Measurements from ENCODE around the gene GLYR1. TPM values are rescaled to one million over a fixed set of nuclear protein-coding genes. Genes with fewer than 3 reads are reported as not detected.
A peak's percentile ranks its signal among the peaks of the same experiment; 100 is the strongest.

GLYR1 gene
- total and polyA plus RNA-seq, 2 experiments from 2014 or later = 59.9 to 105 TPM

GRCh38 chr16:4803898-4804762 is 43.0 kb downstream of the GLYR1 start:
- H3K27ac Mint-ChIP-seq = peak overlapping the region; percentile 81
- no peaks in the 10 kb centered on the region for H3K9me2 ChIP-seq (ENCODE audit: insufficient read depth)
- H3K27me3 ChIP-seq (ENCODE audit: insufficient read depth) = no peaks in the 10 kb centered on the region
- H3K36me3 Mint-ChIP-seq (ENCODE audit: low read depth) = peaks cover 29% of the 10 kb centered on the region
- H3K36me3 ChIP-seq (ENCODE audit: insufficient read depth) = peaks cover 9% of the 10 kb centered on the region
- H3K4me2 ChIP-seq = peak overlapping the region; percentile 81
- no peak for ATAC-seq
- no peak overlapping the region for H2AFZ ChIP-seq
- peak overlapping the region; percentile 72; the same call in 1 of the 2 replicates for H3K27ac ChIP-seq (ENCODE audit: low read depth)
- no peaks in the 10 kb centered on the region for H4K20me1 ChIP-seq (replicated peaks; ENCODE audit: insufficient read depth)
- no peaks in the 10 kb centered on the region for H3K79me2 ChIP-seq (replicated peaks; ENCODE audit: insufficient read depth)
- DNase-seq (ENCODE audit: low spot score) = peak; percentile 30
- H3K27me3 Mint-ChIP-seq (ENCODE audit: insufficient read depth, low read depth, poor library complexity) = peaks cover 10% of the 10 kb centered on the region
- peaks cover 28% of the 10 kb centered on the region; the same call in 1 of the 2 replicates for H3K4me1 ChIP-seq (ENCODE audit: insufficient read depth)
- H3K9me3 Mint-ChIP-seq = no peaks in the 10 kb centered on the region
- H3K4me3 Mint-ChIP-seq = peak overlapping the region; percentile 81
- peaks cover 21% of the 10 kb centered on the region; the same call in 1 of the 2 replicates for H3F3A ChIP-seq (replicated peaks; ENCODE audit: low read depth)
- peaks cover 26% of the 10 kb centered on the region for H3K4me1 Mint-ChIP-seq
- TF ChIP-seq NANOG (IDR thresholded peaks at IDR 0.05; ENCODE audit: borderline replicate concordance) (no peak), ZNF462 (CRISPR knock-in tag; IDR thresholded peaks at IDR 0.05) (no peak), EZH2phosphoT487 (IDR thresholded peaks at IDR 0.05; ENCODE audit: unreplicated experiment) (no peak), CREB1 (CRISPR knock-in tag; IDR thresholded peaks at IDR 0.05; ENCODE audit: low read depth) (no peak), ZNF331 (CRISPR knock-in tag; IDR thresholded peaks at IDR 0.05; ENCODE audit: low read depth) (no peak), ZNF114 (CRISPR knock-in tag; IDR thresholded peaks at IDR 0.05) (no peak), POLR2AphosphoS5 (IDR thresholded peaks at IDR 0.05; ENCODE audit: low read depth) (no peak), ETS1 (IDR thresholded peaks at IDR 0.05) (no peak)
- H3K4me3 ChIP-seq = no peak overlapping the region

Data from GM23338 (cell line).